HEK293 (cell line): ENCODE data around the gene CD300LB.

Experiments
- KLF9 ChIP-seq: fragments of 450-650 bp; formaldehyde crosslinking; IDR thresholded peaks from 2 replicates; pipeline ENCODE4 v1.5.1; 2016; ENCODE audit warnings: missing biosample characterization, missing genetic modification characterization, low read depth
- OVOL3 ChIP-seq: fragments of 450-650 bp; formaldehyde crosslinking; IDR thresholded peaks from 2 replicates; pipeline ENCODE4 v1.5.1; 2016; ENCODE audit warnings: missing biosample characterization, missing genetic modification characterization
- PATZ1 ChIP-seq: fragments of 450-650 bp; formaldehyde crosslinking; IDR thresholded peaks from 2 replicates; pipeline ENCODE4 v1.5.1; 2016; ENCODE audit warnings: missing biosample characterization, missing genetic modification characterization
- PRDM1 ChIP-seq: fragments of 450-650 bp; formaldehyde crosslinking; IDR thresholded peaks from 2 replicates; pipeline ENCODE4; 2016; ENCODE audit warnings: missing biosample characterization, missing genetic modification characterization
- PRDM10 ChIP-seq: fragments of 450-650 bp; formaldehyde crosslinking; IDR thresholded peaks from 2 replicates; pipeline ENCODE4 v1.5.1; 2016; ENCODE audit warnings: missing biosample characterization, missing genetic modification characterization
- REST ChIP-seq: fragments of 450-650 bp; formaldehyde crosslinking; IDR thresholded peaks from 2 replicates; pipeline ENCODE4 v1.5.1; 2016; ENCODE audit warnings: missing biosample characterization, missing genetic modification characterization
- TCF7L2 ChIP-seq: IDR thresholded peaks from 2 replicates; pipeline ENCODE4 v1.6.1; 2011; ENCODE audit warnings: low read depth, mild to moderate bottlenecking, inconsistent platforms, low read length, moderate library complexity, borderline replicate concordance
- ZBTB10 ChIP-seq: fragments of 450-650 bp; formaldehyde crosslinking; IDR thresholded peaks from 2 replicates; pipeline ENCODE4 v1.5.1; 2016; ENCODE audit warnings: missing biosample characterization, missing genetic modification characterization
- ZFP3 ChIP-seq: fragments of 450-650 bp; formaldehyde crosslinking; IDR thresholded peaks from 2 replicates; pipeline ENCODE4 v1.5.1; 2016; ENCODE audit warnings: low read depth, missing biosample characterization, missing genetic modification characterization
- ZNF10 ChIP-seq: fragments of 450-650 bp; formaldehyde crosslinking; IDR thresholded peaks from 2 replicates; pipeline ENCODE4 v1.5.1; 2017; ENCODE audit warnings: missing biosample characterization, missing genetic modification characterization
- ZNF155 ChIP-seq: fragments of 450-650 bp; formaldehyde crosslinking; IDR thresholded peaks from 2 replicates; pipeline ENCODE4 v1.5.1; 2016; ENCODE audit warnings: missing biosample characterization, missing genetic modification characterization
- ZNF302 ChIP-seq: fragments of 450-650 bp; formaldehyde crosslinking; IDR thresholded peaks from 2 replicates; pipeline ENCODE4 v1.5.1; 2016; ENCODE audit warnings: missing biosample characterization, missing genetic modification characterization, low read depth
- ZNF366 ChIP-seq: fragments of 450-650 bp; formaldehyde crosslinking; conservative IDR thresholded peaks from 2 replicates; pipeline ENCODE4 v1.5.1; 2016; ENCODE audit warnings: missing biosample characterization, missing genetic modification characterization
- ZNF416 ChIP-seq: fragments of 450-650 bp; formaldehyde crosslinking; IDR thresholded peaks from 2 replicates; pipeline ENCODE4 v1.5.1; 2016; ENCODE audit warnings: missing biosample characterization, missing genetic modification characterization
- ZNF513 ChIP-seq: fragments of 450-650 bp; IDR thresholded peaks from 2 replicates; pipeline ENCODE4 v1.5.1; 2018; ENCODE audit warnings: missing biosample characterization, missing genetic modification characterization
- ZNF558 ChIP-seq: fragments of 450-650 bp; formaldehyde crosslinking; IDR thresholded peaks from 2 replicates; pipeline ENCODE4 v1.5.1; 2016; ENCODE audit warnings: missing biosample characterization, missing genetic modification characterization
- ZNF621 ChIP-seq: fragments of 450-650 bp; formaldehyde crosslinking; IDR thresholded peaks from 2 replicates; pipeline ENCODE4 v1.5.1; 2017; ENCODE audit warnings: missing biosample characterization, missing genetic modification characterization
- ZNF623 ChIP-seq: fragments of 450-650 bp; formaldehyde crosslinking; IDR thresholded peaks from 2 replicates; pipeline ENCODE4 v1.5.1; 2016; ENCODE audit warnings: missing biosample characterization, missing genetic modification characterization
- ZNF626 ChIP-seq: fragments of 450-650 bp; sonication (Bioruptor Pico); formaldehyde crosslinking; IDR thresholded peaks from 2 replicates; pipeline ENCODE4 v1.5.1; 2018; ENCODE audit warnings: missing biosample characterization, missing genetic modification characterization, inconsistent platforms
- ZNF664 ChIP-seq: fragments of 450-650 bp; formaldehyde crosslinking; IDR thresholded peaks from 2 replicates; pipeline ENCODE4 v1.5.1; 2016; ENCODE audit warnings: missing biosample characterization, missing genetic modification characterization
- ZNF677 ChIP-seq: fragments of 450-650 bp; IDR thresholded peaks from 2 replicates; pipeline ENCODE4 v1.5.0; 2018; ENCODE audit warnings: missing biosample characterization, mild to moderate bottlenecking, missing genetic modification characterization, moderate library complexity
- ZNF701 ChIP-seq: fragments of 450-650 bp; formaldehyde crosslinking; IDR thresholded peaks from 2 replicates; pipeline ENCODE4 v1.5.1; 2016; ENCODE audit warnings: missing biosample characterization, missing genetic modification characterization
- ZNF837 ChIP-seq: fragments of 450-650 bp; formaldehyde crosslinking; IDR thresholded peaks from 2 replicates; pipeline ENCODE4 v1.5.1; 2016; ENCODE audit warnings: missing biosample characterization, missing genetic modification characterization
- ZSCAN18 ChIP-seq: fragments of 450-650 bp; formaldehyde crosslinking; IDR thresholded peaks from 2 replicates; pipeline ENCODE4 v1.5.1; 2016; ENCODE audit warnings: missing biosample characterization, missing genetic modification characterization

Gene CD300LB

GRCh38 chr17:74514632-74515334, 16.5 kb downstream of the CD300LB start (continued):
- no peak for TF ChIP-seq ZNF837
- TF ChIP-seq ZNF621: peak; percentile 88
- no peak for TF ChIP-seq ZNF558 (tag by site-specific recombination)
- TF ChIP-seq ZNF677: no peak
- no peak for TF ChIP-seq TCF7L2
- TF ChIP-seq ZSCAN18 (tag by site-specific recombination): peak; percentile 77; the same call in 1 of the 2 replicates
- no peak for TF ChIP-seq REST
- TF ChIP-seq KLF9 (tag by site-specific recombination): peak; percentile 6; the same call in 1 of the 2 replicates
- TF ChIP-seq ZNF155: no peak; the same call in 1 of the 2 replicates
- TF ChIP-seq ZNF302: no peak
- 0 out of 2 replicates have a peak, but pooled peaks have one; percentile 3 for TF ChIP-seq PRDM1
- TF ChIP-seq ZNF513 (tag by site-specific recombination): no peak
- peak; percentile 65; the same call in 1 of the 2 replicates for TF ChIP-seq ZNF366 (tag by site-specific recombination)
- 0 out of 2 replicates have a peak, but pooled peaks have one; percentile 7 for TF ChIP-seq ZNF701
- no peak for TF ChIP-seq PATZ1 (tag by site-specific recombination)
- peak; percentile 34; the same call in 1 of the 2 replicates for TF ChIP-seq ZBTB10 (tag by site-specific recombination)
- TF ChIP-seq ZNF626 (tag by site-specific recombination): no peak
- TF ChIP-seq OVOL3: no peak; the same call in 1 of the 2 replicates
- no peak for TF ChIP-seq ZNF416 (tag by site-specific recombination)
- TF ChIP-seq ZFP3 (tag by site-specific recombination): no peak
- no peak for TF ChIP-seq PRDM10 (tag by site-specific recombination)
- no peak for TF ChIP-seq ZNF664 (tag by site-specific recombination)
- no peak for TF ChIP-seq ZNF10
- TF ChIP-seq ZNF623: peak; percentile 32
